Osteocyte (in vitro differentiated cells): ENCODE measurements around the gene LIMS2. TPM values are rescaled to one million over a fixed set of nuclear protein-coding genes. Genes with fewer than 3 reads are reported as not detected.
A peak's percentile ranks its signal among the peaks of the same experiment; 100 is the strongest.

ENCODE experiments used
- DNase-seq: peaks from one replicate; pipeline ENCODE4 v3.0.0; 2021; ENCODE audit warnings: mixed read lengths; ENCODE audit not compliant: unreplicated experiment; ENCODE audit errors: extremely low spot score
- H3K27ac Mint-ChIP-seq: one replicate; pipeline ENCODE4 v1.8.0; 2021; ENCODE audit warnings: mild to moderate bottlenecking, mixed read lengths; ENCODE audit not compliant: unreplicated experiment
- H3K27me3 Mint-ChIP-seq: one replicate; pipeline ENCODE4 v1.8.0; 2021; ENCODE audit warnings: mixed read lengths; ENCODE audit not compliant: unreplicated experiment
- H3K36me3 Mint-ChIP-seq: one replicate; pipeline ENCODE4 v1.8.0; 2021; ENCODE audit warnings: mixed read lengths; ENCODE audit not compliant: unreplicated experiment
- H3K4me1 Mint-ChIP-seq: one replicate; pipeline ENCODE4 v1.8.0; 2021; ENCODE audit warnings: mixed read lengths; ENCODE audit not compliant: unreplicated experiment
- H3K4me3 Mint-ChIP-seq: one replicate; pipeline ENCODE4 v1.8.0; 2021; ENCODE audit warnings: mild to moderate bottlenecking, moderate library complexity, mixed read lengths; ENCODE audit not compliant: unreplicated experiment
- H3K9me3 Mint-ChIP-seq: one replicate; pipeline ENCODE4 v1.8.0; 2021; ENCODE audit warnings: mixed read lengths; ENCODE audit not compliant: unreplicated experiment
- total RNA-seq: library from RNA; stranded (reverse); gene quantifications from 2 replicates; pipeline ENCODE4 v1.2.1, GENCODE V29; 2021
- TF ChIP-seq, protein P1 (sequence below): fragments of 200-600 bp; sonication (generic); IDR thresholded peaks from 2 replicates; pipeline ENCODE4 v1.5.0; 2021; ENCODE audit warnings: antibody characterized with exemption, mild to moderate bottlenecking, moderate library complexity

Gene LIMS2
- total RNA-seq, 1 donor from 2014 or later, result 51.0 TPM

GRCh38 chr2:127596311-127597045 lies 78.9 kb downstream of the LIMS2 start:
- H3K9me3 Mint-ChIP-seq, result peaks cover 30% of the 10 kb centered on the region
- TF ChIP-seq, protein P1, sequence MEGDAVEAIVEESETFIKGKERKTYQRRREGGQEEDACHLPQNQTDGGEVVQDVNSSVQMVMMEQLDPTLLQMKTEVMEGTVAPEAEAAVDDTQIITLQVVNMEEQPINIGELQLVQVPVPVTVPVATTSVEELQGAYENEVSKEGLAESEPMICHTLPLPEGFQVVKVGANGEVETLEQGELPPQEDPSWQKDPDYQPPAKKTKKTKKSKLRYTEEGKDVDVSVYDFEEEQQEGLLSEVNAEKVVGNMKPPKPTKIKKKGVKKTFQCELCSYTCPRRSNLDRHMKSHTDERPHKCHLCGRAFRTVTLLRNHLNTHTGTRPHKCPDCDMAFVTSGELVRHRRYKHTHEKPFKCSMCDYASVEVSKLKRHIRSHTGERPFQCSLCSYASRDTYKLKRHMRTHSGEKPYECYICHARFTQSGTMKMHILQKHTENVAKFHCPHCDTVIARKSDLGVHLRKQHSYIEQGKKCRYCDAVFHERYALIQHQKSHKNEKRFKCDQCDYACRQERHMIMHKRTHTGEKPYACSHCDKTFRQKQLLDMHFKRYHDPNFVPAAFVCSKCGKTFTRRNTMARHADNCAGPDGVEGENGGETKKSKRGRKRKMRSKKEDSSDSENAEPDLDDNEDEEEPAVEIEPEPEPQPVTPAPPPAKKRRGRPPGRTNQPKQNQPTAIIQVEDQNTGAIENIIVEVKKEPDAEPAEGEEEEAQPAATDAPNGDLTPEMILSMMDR, result no peak
- H3K27ac Mint-ChIP-seq, result no peak overlapping the region
- H3K4me1 Mint-ChIP-seq, result peaks cover 21% of the 10 kb centered on the region
- no peaks in the 10 kb centered on the region for H3K27me3 Mint-ChIP-seq
- no peak overlapping the region for H3K4me3 Mint-ChIP-seq
- peak; percentile 68 for DNase-seq
- H3K36me3 Mint-ChIP-seq, result no peaks in the 10 kb centered on the region

GRCh38 chr2:127594116-127594591 lies 81.2 kb downstream of the LIMS2 start:
- H3K4me1 Mint-ChIP-seq, result peaks cover 14% of the 10 kb centered on the region
- no peaks in the 10 kb centered on the region for H3K36me3 Mint-ChIP-seq
- no peak overlapping the region for H3K27ac Mint-ChIP-seq
- peaks cover 18% of the 10 kb centered on the region for H3K9me3 Mint-ChIP-seq
- no peaks in the 10 kb centered on the region for H3K27me3 Mint-ChIP-seq
- peak; percentile 71 for DNase-seq
- H3K4me3 Mint-ChIP-seq, result no peak overlapping the region
- TF ChIP-seq, protein P1, result no peak

- Mint-ChIP-seq H3K4me3 (no peak overlapping the region), H3K27ac (no peak overlapping the region), H3K4me1 (peaks cover 8% of the 10 kb centered on the region), H3K9me3 (peaks cover 13% of the 10 kb centered on the region), H3K36me3 (no peaks in the 10 kb centered on the region), H3K27me3 (no peaks in the 10 kb centered on the region)
- TF ChIP-seq, protein P1, result no peak
- DNase-seq, result peak; percentile 83
These were observed 81.9 kb downstream of the LIMS2 start for GRCh38 chr2:127593228-127594115.

GRCh38 chr2:127592761-127593227 lies 82.5 kb downstream of the LIMS2 start:
- Mint-ChIP-seq H3K4me1 (peaks cover 3% of the 10 kb centered on the region), H3K4me3 (no peak overlapping the region), H3K27ac (no peak overlapping the region), H3K9me3 (peaks cover 8% of the 10 kb centered on the region), H3K27me3 (no peaks in the 10 kb centered on the region), H3K36me3 (no peaks in the 10 kb centered on the region)
- TF ChIP-seq, protein P1, result no peak
- peak; percentile 83 for DNase-seq
